GM23248 (cell line): ENCODE results near the gene TLK1. TPM values are rescaled to one million over a fixed set of nuclear protein-coding genes. Genes with fewer than 3 reads are reported as not detected.

Source experiments
- DNase-seq: peaks from one replicate; pipeline ENCODE4 v3.0.0-alpha.2; 2015
- H2AFZ ChIP-seq: fragments of 200-600 bp; sonication (generic); 2 replicates; pipeline ENCODE4 v1.6.1; 2016; ENCODE audit warnings: antibody characterized with exemption
- H3F3A ChIP-seq: fragments of 200-600 bp; sonication (generic); 2 replicates; pipeline ENCODE4 v1.6.1; 2016; ENCODE audit warnings: mild to moderate bottlenecking, antibody characterized with exemption, mixed run types; ENCODE audit not compliant: insufficient read depth
- H3K27ac ChIP-seq: fragments of 200-600 bp; sonication (generic); 2 replicates; pipeline ENCODE4 v1.5.1; 2016; ENCODE audit warnings: mild to moderate bottlenecking
- H3K27me3 ChIP-seq: fragments of 200-600 bp; sonication (generic); replicated peaks from 2 replicates; pipeline ENCODE4 v1.6.1; 2016; ENCODE audit warnings: mild to moderate bottlenecking; ENCODE audit not compliant: insufficient read depth
- H3K36me3 ChIP-seq: fragments of 200-600 bp; sonication (generic); 2 replicates; pipeline ENCODE4 v1.6.1; 2016; ENCODE audit warnings: low read depth, mild to moderate bottlenecking
- H3K4me1 ChIP-seq: fragments of 200-600 bp; sonication (generic); 2 replicates; pipeline ENCODE4 v1.6.1; 2016; ENCODE audit warnings: mild to moderate bottlenecking; ENCODE audit not compliant: insufficient read depth
- H3K4me2 ChIP-seq: fragments of 200-600 bp; sonication (generic); one replicate; pipeline ENCODE4 v1.6.1; 2016; ENCODE audit warnings: mild to moderate bottlenecking; ENCODE audit not compliant: unreplicated experiment
- H3K4me3 ChIP-seq: fragments of 200-600 bp; sonication (generic); 2 replicates; pipeline ENCODE4 v1.5.1; 2016; ENCODE audit warnings: mild to moderate bottlenecking
- H3K79me2 ChIP-seq: fragments of 200-600 bp; sonication (generic); 2 replicates; pipeline ENCODE4 v1.6.1; 2016; ENCODE audit warnings: mild to moderate bottlenecking; ENCODE audit not compliant: insufficient read depth
- H3K9ac ChIP-seq: fragments of 200-600 bp; sonication (generic); 2 replicates; pipeline ENCODE4 v1.6.1; 2016; ENCODE audit warnings: mild to moderate bottlenecking
- H3K9me2 ChIP-seq: fragments of 200-600 bp; sonication (generic); 2 replicates; pipeline ENCODE4 v1.6.1; 2016; ENCODE audit warnings: mixed run types, mild to moderate bottlenecking, moderate library complexity; ENCODE audit not compliant: insufficient read depth
- H3K9me3 ChIP-seq: fragments of 200-600 bp; sonication (generic); one replicate; pipeline ENCODE4 v1.6.1; 2017; ENCODE audit warnings: low read depth
- H4K20me1 ChIP-seq: fragments of 200-600 bp; sonication (generic); 2 replicates; pipeline ENCODE4 v1.6.0; 2016; ENCODE audit not compliant: insufficient read depth
- EZH2 ChIP-seq: fragments of 200-600 bp; sonication (generic); IDR thresholded peaks from 2 replicates; pipeline ENCODE4 v1.6.1; 2018; ENCODE audit warnings: antibody characterized with exemption, mild to moderate bottlenecking; ENCODE audit not compliant: insufficient read depth, poor library complexity, severe bottlenecking
- EZH2phosphoT487 ChIP-seq: fragments of 200-600 bp; sonication (generic); IDR thresholded peaks from 2 replicates; pipeline ENCODE4 v1.6.1; 2018; ENCODE audit warnings: antibody characterized with exemption, moderate library complexity, mild to moderate bottlenecking, low read depth; ENCODE audit not compliant: insufficient read depth
- WGBS, 2 experiments: methylation state at CpG; one replicate each; pipeline ENCODE4 v1.1.6; 2015 to 2017; ENCODE audit warnings: low lambda C conversion rate in 2 of 2, low coverage in 1 of 2; ENCODE audit errors: missing lambda C conversion rate in 2 of 2; 5-methylcytosine and 5-hydroxymethylcytosine counted together
- in situ Hi-C: fragments of 300-500 bp; cut with MboI; formaldehyde crosslinking; loops from 2 replicates; pipeline ENCODE4 v1.15.0; 2020
- polyA plus RNA-seq: library from polyadenylated mRNA; unstranded; fragments of >200 nt; fragmentation: Nextera tagmentation; extraction: Ambion mirVana; gene quantifications from 2 replicates; pipeline ENCODE4 v1.2.1, GENCODE V29; 2016
- total RNA-seq: library from RNA; depleted of rRNA; stranded (reverse); fragments of >200 nt; shearing (Covaris generic); gene quantifications from 2 replicates; pipeline ENCODE4 v1.2.3, GENCODE V29; 2014

TLK1 gene
- total and polyA plus RNA-seq, 2 experiments from 2014 or later = 9.6 to 25.6 TPM

DNA sequence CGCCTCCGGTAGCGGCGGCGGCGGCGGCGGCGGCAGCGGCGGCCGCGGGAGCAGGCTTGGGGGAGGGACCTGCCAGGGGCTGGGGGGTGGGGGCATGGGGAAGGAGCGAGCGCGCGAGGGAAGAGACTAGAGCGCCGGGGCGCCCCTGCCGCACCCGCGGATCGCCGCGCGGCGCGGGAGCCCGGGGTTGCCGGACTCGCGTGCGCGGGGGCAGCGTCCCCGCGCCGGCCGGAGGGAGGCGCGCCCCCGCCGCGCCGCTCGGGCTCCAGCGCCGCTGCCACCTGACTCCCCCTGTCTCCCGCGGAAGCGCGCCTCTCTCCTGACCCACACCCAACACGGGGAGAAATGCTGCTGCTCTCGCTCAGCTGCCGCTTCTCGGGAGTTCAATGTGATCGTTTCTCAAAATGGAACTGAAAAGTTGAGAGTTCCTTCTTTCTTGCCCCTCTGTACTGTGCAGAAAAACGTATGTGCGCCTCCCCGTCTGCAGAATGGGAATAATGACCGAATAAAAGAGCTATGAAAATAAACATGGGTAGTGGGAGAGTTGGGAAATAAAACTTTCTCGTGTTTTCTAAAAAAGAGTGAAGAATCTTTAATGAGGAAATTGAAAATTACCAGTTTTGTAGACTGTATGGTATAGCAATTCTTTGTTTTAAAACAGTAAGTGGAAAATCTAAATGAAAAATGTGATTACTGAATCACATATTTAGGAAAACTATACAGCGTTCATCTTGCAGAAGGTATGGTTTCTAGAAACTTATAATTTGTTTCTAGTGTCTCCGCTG, 455 bp upstream of the TLK1 start:
- H3K4me2 ChIP-seq = peak overlapping the region; percentile 86
- 2 to 4% methylated on average over 29 to 41 of the region's 65 CpGs for WGBS, 2 experiments
- peak overlapping the region; percentile 98 for H2AFZ ChIP-seq
- peak; percentile 87 for DNase-seq
- peak overlapping the region; percentile 97 for H3K27ac ChIP-seq
- TF ChIP-seq EZH2phosphoT487 (no peak), EZH2 (no peak)
- H3K9me3 ChIP-seq = no peaks in the 10 kb centered on the region
- peaks cover 13% of the 10 kb centered on the region for H3K4me1 ChIP-seq
- peaks cover 22% of the 10 kb centered on the region; the same call in 1 of the 2 replicates for H3F3A ChIP-seq
- no peaks in the 10 kb centered on the region for H3K36me3 ChIP-seq
- H3K9ac ChIP-seq = peak overlapping the region; percentile 97
- peaks cover 38% of the 10 kb centered on the region for H3K79me2 ChIP-seq
- no peaks in the 10 kb centered on the region for H3K9me2 ChIP-seq
- in situ Hi-C loops = loop anchor here (25.0 kb wide), 1 partner anchor 251 kb away; no protein-coding TSS in a partner anchor
- H3K27me3 ChIP-seq = no peaks in the 10 kb centered on the region
- peaks cover 17% of the 10 kb centered on the region; the same call in 1 of the 2 replicates for H4K20me1 ChIP-seq
- peak overlapping the region; percentile 87 for H3K4me3 ChIP-seq

DNA sequence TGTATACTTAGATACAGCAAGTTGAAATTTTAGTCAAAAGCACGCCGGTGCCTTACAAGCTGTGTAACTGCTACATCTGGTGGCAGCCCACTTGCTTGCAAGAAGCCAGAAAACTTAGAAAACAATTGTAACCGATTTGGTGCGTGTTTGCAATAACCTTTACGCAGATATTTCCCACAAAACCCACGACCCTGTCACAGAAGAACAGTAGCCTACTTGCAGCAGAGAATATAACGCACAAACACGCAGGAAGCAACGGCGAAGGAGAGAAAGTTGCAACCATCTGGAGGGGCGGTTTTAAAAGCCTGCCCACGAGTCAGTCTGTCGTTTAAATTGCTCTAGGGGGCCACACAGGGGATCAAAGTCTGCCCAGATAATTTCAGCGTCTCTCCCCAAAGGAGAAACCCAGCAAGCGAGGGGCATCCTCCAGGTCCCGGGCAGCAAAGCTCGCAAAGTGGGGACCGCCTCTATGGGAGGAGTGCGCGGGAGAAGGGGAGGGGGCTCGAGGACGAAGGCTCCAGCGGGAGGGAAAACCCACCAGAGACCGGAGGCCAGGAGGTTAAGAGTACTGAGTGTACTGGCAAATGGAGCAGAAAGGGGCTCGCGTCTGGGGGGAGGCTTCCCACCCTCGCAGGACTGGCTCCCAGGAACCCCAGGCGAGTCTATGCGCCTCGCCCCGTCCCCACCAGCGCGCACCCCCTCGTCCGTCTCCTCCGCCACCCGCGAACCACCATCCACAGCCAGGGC, 1.1 kb downstream of the TLK1 start:
- DNase-seq = peak; percentile 85
- Histone ChIP-seq H3K9me2 (no peaks in the 10 kb centered on the region), H4K20me1 (peaks cover 18% of the 10 kb centered on the region; the same call in 1 of the 2 replicates), H3K9ac (peak overlapping the region; percentile 97), H3K27ac (peak overlapping the region; percentile 97), H3K4me1 (peaks cover 14% of the 10 kb centered on the region), H3K4me2 (peak overlapping the region; percentile 94), H2AFZ (peak overlapping the region; percentile 69), H3K4me3 (peak overlapping the region; percentile 87), H3K9me3 (no peaks in the 10 kb centered on the region), H3K36me3 (no peaks in the 10 kb centered on the region), H3K27me3 (no peaks in the 10 kb centered on the region), H3F3A (peaks cover 22% of the 10 kb centered on the region; the same call in 1 of the 2 replicates), H3K79me2 (peaks cover 54% of the 10 kb centered on the region)
- WGBS, 2 experiments = 0% methylated on average over 24 to 30 of the region's 38 CpGs
- TF ChIP-seq EZH2 (no peak), EZH2phosphoT487 (no peak)
- in situ Hi-C loops = loop anchor here (25.0 kb wide), 1 partner anchor 253 kb away; no protein-coding TSS in a partner anchor

DNA sequence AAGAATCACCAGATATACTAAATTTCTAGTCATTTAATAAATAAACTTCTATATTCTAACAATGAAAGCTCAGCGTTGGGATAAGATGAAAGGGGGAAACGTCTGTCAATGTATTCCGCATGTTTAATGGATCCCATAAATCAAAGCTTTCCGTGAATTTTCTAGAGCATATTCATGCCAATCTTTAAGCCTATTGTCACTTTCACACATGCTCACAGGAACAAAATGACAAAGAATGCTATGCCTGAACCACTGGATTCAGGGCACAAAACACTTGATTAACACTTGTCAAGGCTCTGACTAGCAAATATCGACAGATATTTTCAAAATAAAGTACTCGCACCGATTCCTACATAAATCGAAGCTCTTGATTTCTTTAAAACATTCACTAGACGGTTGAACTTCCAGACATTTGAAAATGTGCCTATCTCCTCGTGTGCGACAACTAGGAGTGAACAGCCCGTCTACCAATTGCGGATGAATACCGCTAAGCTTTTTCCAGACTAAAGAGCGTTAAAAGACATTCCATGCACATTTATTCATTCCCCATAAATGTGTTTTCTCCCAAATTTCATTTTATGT, 1.8 kb downstream of the TLK1 start:
- in situ Hi-C loops = loop anchor here (25.0 kb wide), 1 partner anchor 253 kb away; no protein-coding TSS in a partner anchor
- H3K4me3 ChIP-seq = peak overlapping the region; percentile 87
- H3K4me2 ChIP-seq = peak overlapping the region; percentile 94
- peak overlapping the region; percentile 97 for H3K9ac ChIP-seq
- DNase-seq = no peak
- peaks cover 22% of the 10 kb centered on the region; the same call in 1 of the 2 replicates for H3F3A ChIP-seq
- H3K9me3 ChIP-seq = no peaks in the 10 kb centered on the region
- TF ChIP-seq EZH2 (no peak), EZH2phosphoT487 (no peak)
- no peaks in the 10 kb centered on the region for H3K36me3 ChIP-seq
- peak overlapping the region; percentile 97 for H3K27ac ChIP-seq
- WGBS, 2 experiments = 19 to 20% methylated on average over 15 of the region's 15 CpGs
- H3K4me1 ChIP-seq = peaks cover 21% of the 10 kb centered on the region
- H2AFZ ChIP-seq = peak overlapping the region; percentile 69
- H4K20me1 ChIP-seq = peaks cover 24% of the 10 kb centered on the region; the same call in 1 of the 2 replicates
- H3K27me3 ChIP-seq = no peaks in the 10 kb centered on the region
- no peaks in the 10 kb centered on the region for H3K9me2 ChIP-seq
- peaks cover 60% of the 10 kb centered on the region for H3K79me2 ChIP-seq
